IMR-90 (cell line): ENCODE measurements around the gene ALOXE3. TPM values are rescaled to one million over a fixed set of nuclear protein-coding genes. Genes with fewer than 3 reads are reported as not detected.

Experiments used
- ATAC-seq: fragments of 200-7000 bp; cut with Tn5 transposase; 2 replicates; pipeline ENCODE4 v1.9.1; 2020; ENCODE audit warnings: low read depth, mild to moderate bottlenecking, moderate library complexity
- BruUV-seq: library from RNA; stranded (reverse); fragments of 400-500 nt; replicated peaks from 2 replicates; lab custom pipeline; 2021; lab: Mats Ljungman, UMichigan
- CTCF ChIA-PET: fragments of 300-600 bp; formaldehyde crosslinking; extraction: SDS; loops from one replicate; lab custom pipeline; 2021; ENCODE audit warnings: antibody characterized with exemption; lab: Yijun Ruan, JAX
- POLR2A ChIA-PET: fragments of 300-600 bp; sonication (Branson Sonifier 250); formaldehyde crosslinking; loops from one replicate; lab custom pipeline; 2022; ENCODE audit warnings: antibody characterized with exemption; ENCODE audit not compliant: unreplicated experiment; lab: Charles Lee
- DNase-seq: peaks from one replicate; pipeline ENCODE4 v3.0.0; 2013
- H2AFZ ChIP-seq: replicated peaks from 2 replicates; pipeline ENCODE3; 2013; ENCODE audit warnings: low read length, mild to moderate bottlenecking; ENCODE audit not compliant: poor library complexity
- H2AK5ac ChIP-seq: 2 replicates; pipeline ENCODE4 v1.6.1; 2013; ENCODE audit warnings: low read depth, low read length, inconsistent platforms
- H2AK9ac ChIP-seq: replicated peaks from 2 replicates; pipeline ENCODE3; 2013; ENCODE audit warnings: mild to moderate bottlenecking, low read depth, low read length, moderate library complexity; ENCODE audit not compliant: poor library complexity
- H2BK120ac ChIP-seq: 2 replicates; pipeline ENCODE4 v1.6.1; 2013; ENCODE audit warnings: low read depth, low read length, inconsistent platforms
- H2BK15ac ChIP-seq: 3 replicates; pipeline ENCODE4 v1.6.1; 2013; ENCODE audit warnings: low read depth, low read length, inconsistent platforms
- H2BK20ac ChIP-seq: 2 replicates; pipeline ENCODE4 v1.6.1; 2013; ENCODE audit warnings: low read depth, mild to moderate bottlenecking, inconsistent platforms, low read length, moderate library complexity
- H2BK5ac ChIP-seq: 2 replicates; pipeline ENCODE4 v1.6.1; 2013; ENCODE audit warnings: mild to moderate bottlenecking, low read depth, low read length, inconsistent platforms; ENCODE audit not compliant: poor library complexity, severe bottlenecking
- H3K14ac ChIP-seq: replicated peaks from 2 replicates; pipeline ENCODE4 v1.6.1; 2013; ENCODE audit warnings: low read depth, low read length, inconsistent platforms
- H3K18ac ChIP-seq: 2 replicates; pipeline ENCODE4 v1.6.1; 2013; ENCODE audit warnings: low read depth, low read length, control low read depth
- H3K23ac ChIP-seq: 2 replicates; pipeline ENCODE4 v1.6.1; 2013; ENCODE audit warnings: low read depth, low read length, inconsistent platforms
- H3K27ac ChIP-seq: 2 replicates; pipeline ENCODE4 v1.5.1; 2013; ENCODE audit warnings: mild to moderate bottlenecking, control low read depth, low read length; ENCODE audit not compliant: insufficient read depth
- H3K27me3 ChIP-seq: 2 replicates; pipeline ENCODE4 v1.6.1; 2013; ENCODE audit warnings: low read length; ENCODE audit not compliant: control insufficient read depth, insufficient read depth
- H3K36me3 ChIP-seq: 2 replicates; pipeline ENCODE4 v1.6.1; 2013; ENCODE audit warnings: low read length, mixed read lengths; ENCODE audit not compliant: control insufficient read depth, insufficient read depth
- H3K4ac ChIP-seq: 2 replicates; pipeline ENCODE4 v1.6.1; 2013; ENCODE audit warnings: low read depth, low read length, inconsistent platforms
- H3K4me1 ChIP-seq: 2 replicates; pipeline ENCODE4 v1.6.1; 2013; ENCODE audit warnings: low read length, mixed read lengths; ENCODE audit not compliant: control insufficient read depth, insufficient read depth
- H3K4me2 ChIP-seq: 2 replicates; pipeline ENCODE4 v1.6.1; 2013; ENCODE audit warnings: low read depth, mild to moderate bottlenecking, control low read depth, low read length, moderate library complexity
- H3K4me3 ChIP-seq: 2 replicates; pipeline ENCODE4 v1.5.1; 2013; ENCODE audit warnings: low read depth, mild to moderate bottlenecking, control low read depth, low read length, moderate library complexity; ENCODE audit not compliant: insufficient read depth
- H3K56ac ChIP-seq: 2 replicates; pipeline ENCODE4 v1.6.1; 2013; ENCODE audit warnings: low read length, inconsistent platforms; ENCODE audit not compliant: insufficient read depth; ENCODE audit errors: extremely low read depth
- H3K79me1 ChIP-seq, 2 experiments: 2 replicates each; pipeline ENCODE4 v1.6.1; 2013; ENCODE audit warnings: low read length in 2 of 2, inconsistent platforms in 1 of 2, low read depth in 1 of 2
- H3K9ac ChIP-seq: 2 replicates; pipeline ENCODE4 v1.6.1; 2013; ENCODE audit warnings: low read depth, low read length, control low read depth
- H3K9me1 ChIP-seq: 2 replicates; pipeline ENCODE4 v1.6.1; 2013; ENCODE audit warnings: low read length, inconsistent platforms; ENCODE audit not compliant: insufficient read depth
- H3K9me3 ChIP-seq: 2 replicates; pipeline ENCODE4 v1.6.1; 2013; ENCODE audit warnings: low read length; ENCODE audit not compliant: control insufficient read depth, insufficient read depth
- H4K20me1 ChIP-seq: 2 replicates; pipeline ENCODE4 v1.6.1; 2013; ENCODE audit warnings: low read length, inconsistent platforms; ENCODE audit not compliant: insufficient read depth
- H4K5ac ChIP-seq: 2 replicates; pipeline ENCODE4 v1.6.1; 2013; ENCODE audit warnings: mild to moderate bottlenecking, low read depth, low read length, control low read depth
- H4K8ac ChIP-seq, 2 experiments: 2 replicates each; pipeline ENCODE4 v1.6.1; 2013; ENCODE audit warnings: low read depth in 2 of 2, low read length in 2 of 2, control low read depth in 1 of 2, inconsistent platforms in 1 of 2
- H4K91ac ChIP-seq: 2 replicates; pipeline ENCODE4 v1.6.1; 2013; ENCODE audit warnings: low read depth, low read length, inconsistent platforms; ENCODE audit not compliant: insufficient read depth
- BHLHE40 ChIP-seq: fragments of 150-350 bp; IDR thresholded peaks from 2 replicates; pipeline ENCODE4 v1.6.1; 2016; ENCODE audit warnings: mild to moderate bottlenecking, low read depth, low read length
- CEBPB ChIP-seq: IDR thresholded peaks from 2 replicates; pipeline ENCODE4 v1.6.1; 2012; ENCODE audit warnings: low read depth, low read length, improper control_type of control experiment
- CHD1 ChIP-seq: IDR thresholded peaks from 2 replicates; pipeline ENCODE4 v1.6.1; 2012; ENCODE audit warnings: low read depth, low read length, improper control_type of control experiment
- CTCF ChIP-seq: conservative IDR thresholded peaks from 2 replicates; pipeline ENCODE4 v1.5.1; 2012; ENCODE audit warnings: mild to moderate bottlenecking, low read depth, low read length, improper control_type of control experiment
- FOS ChIP-seq: fragments of 150-350 bp; IDR thresholded peaks from 2 replicates; pipeline ENCODE4 v1.6.1; 2016; ENCODE audit warnings: low read depth, low read length
- MAFK ChIP-seq: IDR thresholded peaks from 2 replicates; pipeline ENCODE4 v1.6.1; 2012; ENCODE audit warnings: low read depth, low read length, improper control_type of control experiment
- MAZ ChIP-seq: IDR thresholded peaks from 2 replicates; pipeline ENCODE4 v1.6.1; 2012; ENCODE audit warnings: low read depth, mild to moderate bottlenecking, low read length, improper control_type of control experiment, moderate library complexity, borderline replicate concordance
- MXI1 ChIP-seq: IDR thresholded peaks from 2 replicates; pipeline ENCODE4 v1.6.1; 2012; ENCODE audit warnings: low read depth, mild to moderate bottlenecking, low read length, moderate library complexity, borderline replicate concordance
- NFE2L2 ChIP-seq: fragments of 150-350 bp; IDR thresholded peaks from 2 replicates; pipeline ENCODE4 v1.6.1; 2016; ENCODE audit warnings: low read depth, mild to moderate bottlenecking, low read length
- POLR2A ChIP-seq: IDR thresholded peaks from 2 replicates; pipeline ENCODE4 v1.6.1; 2012; ENCODE audit warnings: mild to moderate bottlenecking, low read depth, low read length
- RAD21 ChIP-seq: IDR thresholded peaks from 2 replicates; pipeline ENCODE4 v1.6.1; 2012; ENCODE audit warnings: low read length, improper control_type of control experiment
- RFX5 ChIP-seq: IDR thresholded peaks from 2 replicates; pipeline ENCODE4 v1.8.0; 2012; ENCODE audit warnings: low read depth, mild to moderate bottlenecking, low read length, moderate library complexity
- SMC3 ChIP-seq: fragments of 150-350 bp; IDR thresholded peaks from 2 replicates; pipeline ENCODE4 v1.6.1; 2016; ENCODE audit warnings: low read depth, mild to moderate bottlenecking, antibody characterized with exemption, low read length, moderate library complexity
- USF2 ChIP-seq: fragments of 150-350 bp; IDR thresholded peaks from 2 replicates; pipeline ENCODE4 v1.6.1; 2017; ENCODE audit warnings: mild to moderate bottlenecking, antibody characterized with exemption, low read length, low read depth
- WGBS, 2 experiments: methylation state at CpG; one replicate each; pipeline versions ENCODE4 v1.1.5 to v1.1.7; 2013; ENCODE audit warnings: missing lambda C conversion rate in 2 of 2; ENCODE audit not compliant: insufficient read length in 1 of 2; ENCODE audit errors: extremely low coverage in 2 of 2; 5-methylcytosine and 5-hydroxymethylcytosine counted together
- dilution Hi-C: fragments of 300-500 bp; cut with HindIII; formaldehyde crosslinking; loops from one replicate; pipeline ENCODE4 v1.14.3; 2018; ENCODE audit warnings: low sequenced_read_pairs; ENCODE audit not compliant: unreplicated experiment
- in situ Hi-C: fragments of 300-500 bp; cut with MboI; formaldehyde crosslinking; loops from 3 replicates; pipeline ENCODE4 v1.14.3; 2019; ENCODE audit warnings: low sequenced_read_pairs, inconsistent platforms, mixed read lengths
- intact Hi-C: fragments of 100-400 bp; cut with micrococcal nuclease; formaldehyde crosslinking; loops from 2 replicates; pipeline ENCODE4 v1.10.0; 2022
- polyA plus RNA-seq, 3 experiments: library from polyadenylated mRNA; depleted of rRNA; stranded (reverse); fragments of >200 nt; gene quantifications; 2 replicates each; pipeline ENCODE4 v1.2.3, GENCODE V29; 2012; ENCODE audit warnings: low replicate concordance in 1 of 3
- total RNA-seq: library from RNA; depleted of rRNA; stranded (reverse); fragments of >200 nt; gene quantifications from 2 replicates; pipeline ENCODE4 v1.2.3, GENCODE V29; 2012

The ALOXE3 gene
- total and polyA plus RNA-seq, 2 of the 4 experiments (the other 2 are of a cell fraction), result under 0.01 to 0.26 TPM

- Histone ChIP-seq H2AK5ac (no peak overlapping the region), H3K4me2 (no peak overlapping the region), H3K4ac (no peak overlapping the region), H3K56ac (no peak overlapping the region), H2AK9ac (peak overlapping the region; percentile 18), H3K27ac (no peak overlapping the region), H3K9me1 (peaks cover 10% of the 10 kb centered on the region), H4K5ac (no peak overlapping the region), H3K9me3 (no peaks in the 10 kb centered on the region), H3K23ac (no peak overlapping the region), H3K36me3 (peaks cover 27% of the 10 kb centered on the region), H4K20me1 (peaks cover 8% of the 10 kb centered on the region), H3K18ac (no peak overlapping the region), H4K91ac (no peak overlapping the region), H3K4me3 (no peak overlapping the region), H2BK120ac (no peak overlapping the region), H3K9ac (no peak overlapping the region), H2BK20ac (no peak overlapping the region), H2BK5ac (no peak overlapping the region), H3K27me3 (no peaks in the 10 kb centered on the region), H3K79me1 (no peaks in the 10 kb centered on the region), H3K14ac (no peak overlapping the region), H3K4me1 (peaks cover 2% of the 10 kb centered on the region; the same call in 1 of the 2 replicates), H2BK15ac (no peak overlapping the region), H2AFZ (no peak overlapping the region), H4K8ac (no peak overlapping the region)
- in situ Hi-C loops (no loop called here), dilution Hi-C loops (no loop called here), intact Hi-C loops (no loop called here)
- no TSS peak for BruUV-seq
- ChIA-PET POLR2A (no interaction called here), CTCF (interaction anchor here (1.3 to 4.6 kb wide), 3 partner anchors 11 to 20 kb away, joined by 3 to 24 read pairs (median 3); partner anchors contain the start of gene HES7)
- DNase-seq, result no peak
- WGBS, 2 experiments, result no CpG with 5 or more reads among the region's 18 CpGs
- ATAC-seq, result no peak
- no peak for TF ChIP-seq FOS
- TF ChIP-seq CHD1, result no peak
- TF ChIP-seq USF2, result no peak
- TF ChIP-seq MAZ, result no peak
- TF ChIP-seq RFX5, result no peak
- no peak; the same call in 1 of the 2 replicates for TF ChIP-seq POLR2A
- no peak for TF ChIP-seq NFE2L2
- no peak for TF ChIP-seq CTCF
- TF ChIP-seq BHLHE40, result no peak
- no peak for TF ChIP-seq MAFK
- no peak for TF ChIP-seq MXI1
- TF ChIP-seq RAD21, result no peak
- TF ChIP-seq CEBPB, result no peak
- TF ChIP-seq SMC3, result no peak
Measured at GRCh38 chr17:8140065-8141029, 22.0 kb upstream of the ALOXE3 start.
